GDM1 (cell line): ENCODE data around the gene WNK2.

Source experiments
- DNase-seq: peaks from one replicate; lab custom pipeline; 2025; lab: John Stamatoyannopoulos, UW

The WNK2 gene

DNA sequence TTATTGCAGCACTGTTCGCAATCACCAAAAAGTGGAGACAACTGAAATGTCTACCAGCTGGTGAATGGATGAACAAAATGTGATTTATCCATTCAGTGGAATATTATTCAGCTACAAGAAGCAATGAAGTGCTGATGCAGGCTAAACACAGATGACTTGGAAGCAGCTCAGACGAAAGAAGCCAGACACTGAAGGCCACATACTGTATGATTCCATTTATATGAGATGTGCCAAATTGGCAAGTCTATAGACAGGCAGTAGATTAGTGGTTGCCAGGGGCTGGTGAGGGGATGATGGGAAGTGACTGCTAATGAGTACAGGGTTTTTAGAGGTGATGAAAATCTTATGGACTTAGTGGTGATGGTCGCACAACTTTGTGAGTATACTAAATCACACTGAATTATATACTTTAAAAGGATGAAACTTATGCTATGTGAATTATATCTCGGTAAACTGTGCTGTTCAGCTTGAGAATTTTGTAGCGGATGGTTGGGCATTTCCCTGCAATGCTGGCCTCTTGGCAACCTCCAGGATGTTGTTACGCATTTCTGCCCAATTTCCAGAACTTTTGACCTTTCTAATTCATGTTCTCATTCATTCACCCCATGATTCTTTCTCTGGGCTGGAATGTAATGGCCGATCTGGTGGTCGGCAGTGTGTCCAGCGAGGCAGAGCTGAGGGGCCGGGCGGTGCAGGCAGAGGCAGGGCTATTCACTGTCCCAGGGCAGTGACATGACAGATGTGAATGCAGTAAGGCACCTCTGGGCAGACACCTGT, 22.0 kb upstream of the WNK2 start:
- no peak for DNase-seq

DNA sequence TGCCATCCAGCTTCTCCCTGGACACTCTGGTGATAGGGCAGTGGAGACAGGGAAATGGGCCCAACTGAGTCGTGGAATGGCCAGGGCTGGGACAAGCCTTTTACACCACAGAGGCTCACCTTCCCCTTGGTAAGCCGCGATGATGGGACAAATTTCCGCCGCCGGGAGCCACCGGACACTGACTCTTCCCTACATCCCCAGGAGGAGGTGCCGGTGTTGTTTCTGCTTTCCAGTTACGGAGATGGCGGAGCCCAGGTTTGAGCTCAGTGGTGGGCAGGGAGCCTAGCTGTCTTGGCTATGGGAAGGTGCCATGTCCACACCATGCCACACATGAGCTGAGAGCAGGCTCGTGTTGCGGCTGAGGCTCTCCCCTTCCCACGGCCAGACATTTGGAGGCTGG, 19.9 kb upstream of the WNK2 start:
- no peak for DNase-seq

DNA sequence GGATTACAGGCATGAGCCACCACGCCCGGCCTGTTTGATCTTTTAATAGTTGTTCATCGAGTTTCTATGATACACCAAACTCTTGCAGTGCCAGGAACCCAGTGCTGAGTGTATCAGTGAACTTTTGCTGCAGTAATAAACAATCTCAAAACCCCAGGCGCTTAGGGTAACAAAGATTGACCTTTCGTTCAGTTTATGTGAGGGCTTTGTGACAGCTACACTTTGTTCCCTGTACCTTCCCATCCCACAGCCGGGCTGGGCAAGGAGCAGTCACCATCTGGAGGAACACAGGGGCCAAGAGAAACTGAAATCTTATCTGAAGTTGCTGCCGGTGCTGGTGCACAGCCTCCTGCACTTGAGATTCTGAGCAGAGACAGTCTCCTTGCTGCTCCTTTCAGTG, 17.2 kb upstream of the WNK2 start:
- no peak for DNase-seq

DNA sequence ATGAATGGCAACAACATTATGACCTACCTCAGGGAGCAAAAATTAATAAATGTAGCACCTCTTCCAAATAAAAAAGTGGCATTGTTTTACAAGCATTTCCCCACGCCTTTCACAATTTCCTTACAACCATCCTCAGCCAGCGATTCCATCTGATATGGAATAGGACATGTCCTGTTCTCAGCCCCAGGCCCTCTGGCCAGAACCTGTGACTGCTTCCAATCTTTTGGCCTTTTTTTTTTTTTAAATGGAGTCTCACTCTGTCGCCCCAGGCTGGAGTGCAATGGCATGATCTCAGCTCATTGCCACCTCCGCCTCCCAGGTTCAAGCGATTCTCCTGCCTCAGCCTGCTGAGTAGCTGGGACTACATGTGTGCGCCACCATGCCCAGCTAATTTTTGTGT, 16.8 kb upstream of the WNK2 start:
- DNase-seq: no peak

DNA sequence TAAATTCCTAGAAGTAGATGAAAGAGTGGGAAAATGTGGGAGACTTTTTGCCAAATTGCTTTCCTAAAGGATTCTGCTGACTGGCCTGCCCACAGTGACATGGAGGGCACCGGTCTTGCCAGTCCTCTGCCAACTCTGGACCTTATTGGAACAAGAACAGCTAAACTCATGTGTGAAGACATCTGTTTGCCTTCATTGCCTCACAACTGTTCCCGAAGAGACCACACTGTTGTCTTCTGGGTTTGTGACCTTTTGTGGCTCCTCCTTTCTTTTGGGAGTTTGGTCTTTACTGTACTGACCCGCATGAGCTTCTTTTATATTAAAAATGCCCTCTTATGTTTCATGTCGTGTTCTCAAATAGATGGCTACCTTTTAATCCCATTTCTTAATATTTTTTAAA, 16.1 kb upstream of the WNK2 start:
- DNase-seq: no peak

DNA sequence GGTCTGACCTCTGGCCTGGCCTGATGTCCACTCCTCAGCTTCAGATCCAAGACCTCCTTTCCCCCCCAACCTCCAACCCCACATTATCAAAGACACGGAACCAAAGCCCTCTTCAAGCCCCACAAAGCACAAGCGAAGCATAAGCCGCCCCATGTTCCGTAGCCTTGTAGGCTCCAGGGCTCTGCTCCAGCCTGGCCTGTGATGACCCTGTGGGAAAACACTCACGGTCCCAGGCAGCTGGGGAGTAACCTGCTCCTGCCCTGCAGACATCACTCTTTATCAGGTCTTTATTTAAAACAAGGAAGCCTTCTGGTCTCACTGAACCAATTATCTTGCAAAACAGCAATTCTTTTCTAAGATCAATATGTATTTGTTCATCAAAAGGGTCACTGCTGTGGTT, 15.4 kb upstream of the WNK2 start:
- no peak for DNase-seq

DNA sequence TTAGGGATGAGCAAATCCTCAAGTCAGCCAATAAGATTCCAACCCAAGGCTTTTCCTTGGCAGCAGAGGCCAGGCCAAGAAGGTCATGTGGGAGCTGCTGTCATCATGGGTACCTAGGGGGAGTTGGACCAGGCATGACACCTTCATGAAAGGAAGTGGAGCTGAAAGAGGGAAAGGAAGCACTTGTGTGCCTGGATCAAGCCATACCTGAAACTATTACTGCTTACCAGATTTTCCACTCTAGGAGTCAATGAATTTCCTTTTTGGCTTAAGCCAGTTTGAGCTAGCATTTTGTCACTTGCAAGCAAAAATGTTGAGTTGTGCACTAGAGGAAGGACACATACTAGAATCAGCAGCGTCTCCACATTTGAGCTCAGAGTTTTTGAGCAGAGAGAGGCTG, 14.5 kb upstream of the WNK2 start:
- DNase-seq: no peak

DNA sequence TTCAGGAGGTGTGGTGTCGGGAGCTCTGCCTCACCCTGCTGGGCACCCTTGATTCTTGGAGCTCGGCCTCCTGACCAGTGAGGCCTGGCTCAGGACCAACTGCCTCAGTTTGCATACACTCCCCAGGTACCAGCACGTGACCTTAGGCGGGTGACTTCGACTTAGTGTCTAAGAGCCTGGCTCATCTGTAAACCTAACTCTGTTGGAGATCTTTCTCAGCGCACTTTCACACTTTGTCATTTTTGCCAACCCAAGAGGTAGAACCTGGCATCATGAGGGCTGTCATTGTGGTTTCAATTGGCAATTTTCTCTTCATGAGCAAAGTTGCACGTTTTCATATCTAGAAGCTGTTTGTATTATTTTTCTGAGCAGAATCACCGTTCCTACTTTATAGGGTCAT, 13.4 kb upstream of the WNK2 start:
- DNase-seq: no peak

DNA sequence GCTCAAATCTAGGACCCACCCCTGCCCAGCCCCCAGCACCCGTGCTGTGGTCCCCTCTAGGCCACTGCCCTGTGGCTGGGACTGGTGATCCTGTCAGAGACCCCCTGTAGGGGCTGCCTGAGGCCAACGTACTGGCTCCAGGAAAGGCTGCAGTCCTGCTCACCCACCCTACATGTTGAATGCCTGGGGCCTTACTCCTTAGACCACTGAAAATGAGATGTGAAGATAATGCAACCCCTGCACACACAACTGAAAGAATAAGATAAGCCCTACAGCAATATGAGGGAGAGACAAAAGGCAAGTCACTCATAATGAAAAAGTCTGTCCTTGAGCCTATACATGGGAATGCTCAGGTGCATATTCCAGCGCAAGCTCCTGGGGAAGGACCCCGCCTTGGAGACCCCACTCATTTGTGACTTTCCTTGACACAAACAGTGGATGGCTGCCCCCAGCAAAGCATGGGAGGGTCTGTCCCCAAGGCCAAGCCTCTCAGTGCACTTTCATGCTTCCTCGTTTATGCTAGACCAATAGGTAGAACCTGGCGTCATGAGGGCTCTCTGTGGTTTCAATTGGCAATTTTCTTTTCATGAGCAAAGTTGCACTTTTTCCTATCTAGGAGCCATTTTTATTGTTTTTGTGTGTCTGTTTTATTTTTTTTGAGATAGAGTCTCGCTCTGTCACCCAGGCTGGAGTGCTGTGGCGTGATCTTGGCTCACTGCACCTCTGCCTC, 12.5 kb upstream of the WNK2 start:
- DNase-seq: no peak

DNA sequence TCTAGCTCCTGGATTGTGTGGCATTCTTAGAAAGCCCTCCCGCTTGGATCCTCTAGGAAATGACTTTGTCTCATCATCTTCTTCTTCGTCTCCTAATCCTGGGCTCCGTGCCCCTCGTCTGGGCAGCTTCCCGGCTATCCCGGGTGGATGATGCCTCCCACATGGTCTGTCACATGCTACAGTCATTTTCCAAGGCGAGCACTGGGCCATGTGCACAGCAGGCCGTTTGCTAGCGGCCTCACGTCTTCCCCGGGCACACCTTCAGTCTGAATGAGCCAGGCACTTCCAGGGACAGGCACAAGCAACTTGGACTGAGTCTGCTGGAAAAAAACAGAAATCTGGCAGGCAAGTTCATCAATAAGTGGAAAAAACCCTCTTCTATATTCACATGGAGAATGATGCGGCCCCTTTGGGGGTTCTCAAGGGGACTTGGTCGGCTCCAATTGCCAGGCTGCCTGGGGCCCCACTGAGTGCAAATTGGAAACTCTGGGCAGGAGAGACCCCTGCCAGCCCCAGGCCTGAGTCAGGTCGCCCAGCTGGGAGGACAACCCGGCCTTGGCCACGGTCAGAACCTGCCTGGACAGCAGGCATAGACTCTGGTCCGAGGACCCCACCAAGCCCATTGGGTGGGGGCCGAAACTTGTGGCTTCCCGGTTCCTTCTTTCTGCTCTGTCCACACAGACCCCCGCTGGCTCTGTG, 11.1 kb upstream of the WNK2 start:
- DNase-seq: no peak

DNA sequence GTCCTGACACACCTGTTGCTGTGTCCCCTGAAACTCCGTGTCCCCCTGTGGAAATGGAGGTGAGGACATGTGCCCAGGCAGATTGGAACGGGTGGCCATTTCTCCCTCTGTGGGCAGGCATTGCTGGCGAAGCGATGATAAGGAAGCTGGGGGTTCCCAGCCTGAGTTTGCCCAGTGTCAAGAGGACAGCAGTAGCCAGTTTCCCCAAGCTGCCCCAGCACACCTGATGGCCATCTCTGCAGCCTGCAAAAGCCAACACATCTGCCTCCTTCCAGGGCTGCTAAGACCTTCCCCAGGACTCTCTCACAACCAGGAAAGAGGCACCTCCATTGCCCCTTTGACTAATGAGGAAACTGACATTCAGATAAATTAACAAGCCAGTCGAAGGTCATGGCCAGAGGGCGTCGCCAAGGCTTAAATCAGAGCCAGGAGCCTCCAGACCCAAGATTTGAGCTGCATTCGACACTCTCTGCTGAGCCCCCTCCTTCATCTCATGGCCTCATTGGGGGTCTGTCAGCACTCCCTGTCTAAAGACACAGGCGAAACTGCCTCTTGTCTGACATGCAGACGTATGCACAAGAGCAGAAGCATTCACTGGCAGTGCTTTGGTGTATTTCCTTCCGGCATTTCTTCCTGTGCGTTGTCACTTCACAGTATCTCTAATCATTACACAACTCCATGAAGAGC, 10.4 kb upstream of the WNK2 start:
- no peak for DNase-seq

DNA sequence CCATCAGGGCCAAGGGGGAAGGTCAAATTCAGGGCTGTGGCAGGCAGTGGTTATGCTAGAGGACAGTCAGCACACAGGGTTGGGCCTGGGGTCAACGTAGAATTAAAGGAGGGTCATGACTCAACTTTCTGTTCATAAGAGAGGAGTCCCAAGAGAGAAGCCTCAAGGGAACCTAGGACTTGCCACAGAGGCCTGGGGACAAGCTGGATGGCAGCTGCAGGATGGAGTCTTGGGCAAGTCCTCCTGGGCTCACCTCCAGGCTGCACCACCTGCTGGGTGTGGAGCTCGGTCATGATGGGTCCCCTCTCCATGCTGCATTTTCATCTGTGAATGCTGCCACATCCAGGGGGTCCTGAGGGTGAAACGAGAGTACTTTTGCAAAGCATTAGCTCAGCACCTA, 9.0 kb upstream of the WNK2 start:
- no peak for DNase-seq

DNA sequence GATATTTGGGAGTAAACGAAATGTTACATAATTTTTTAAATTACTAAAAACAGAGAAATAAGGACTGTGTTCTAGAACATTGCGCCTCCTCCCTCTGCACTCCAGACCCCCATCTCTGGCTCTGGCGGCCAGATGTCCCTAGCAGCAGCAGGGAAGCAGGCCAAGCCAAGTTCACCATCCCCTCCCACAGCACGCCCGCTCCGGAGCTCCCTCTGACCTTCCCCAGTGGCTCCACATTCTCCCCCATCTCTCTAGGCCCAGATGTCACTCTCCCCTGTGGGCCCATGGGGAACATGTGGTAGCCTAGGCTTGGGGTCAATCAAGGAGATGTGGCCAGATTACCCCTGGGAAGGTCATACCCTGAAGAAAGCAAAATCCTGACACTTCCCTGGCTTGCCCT, 6.3 kb upstream of the WNK2 start:
- DNase-seq: no peak

DNA sequence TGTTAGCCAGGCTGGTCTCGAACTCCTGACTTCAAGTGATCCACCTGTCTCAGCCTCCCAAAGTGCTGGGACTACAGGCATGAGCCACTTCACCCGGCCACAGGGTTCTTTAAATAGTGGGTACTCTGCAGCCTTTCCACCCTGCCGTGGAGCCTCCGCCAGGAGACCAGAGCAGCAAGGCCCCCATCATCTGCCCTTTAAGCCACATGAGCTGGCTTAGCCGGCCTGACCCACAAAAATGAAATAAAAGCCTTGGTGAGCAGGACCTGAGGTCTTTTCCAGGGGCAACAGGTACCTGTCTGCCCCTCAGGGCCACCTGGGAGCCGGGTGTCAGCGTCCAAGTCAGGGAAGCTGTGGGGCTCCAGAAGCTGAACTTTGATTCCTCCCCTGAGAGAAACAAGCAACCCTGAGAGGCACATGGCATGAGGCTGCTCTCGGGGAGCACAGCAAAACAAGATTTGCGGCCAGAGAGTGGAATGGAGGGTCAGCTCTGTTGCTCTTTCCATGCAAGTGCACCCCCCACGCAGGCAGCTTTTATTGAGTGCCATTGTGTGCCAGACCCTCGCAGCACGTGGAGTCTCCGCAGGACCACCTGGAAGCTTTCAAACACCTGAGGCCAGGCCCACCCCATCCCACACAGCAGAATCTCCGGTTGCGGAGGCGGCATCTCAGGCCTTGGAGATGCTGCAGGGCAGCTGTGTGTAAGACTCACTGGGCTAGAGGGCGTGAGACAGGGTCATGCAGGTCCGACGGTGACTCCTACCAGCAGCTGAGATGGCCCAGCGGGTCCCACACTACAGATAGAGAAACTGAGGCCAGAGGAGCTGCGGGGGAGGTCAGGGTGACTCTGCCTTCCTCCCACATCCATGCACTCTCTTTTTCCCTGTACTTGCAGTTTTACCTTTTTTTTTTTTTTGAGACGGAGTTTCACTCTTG, 4.8 kb upstream of the WNK2 start:
- no peak for DNase-seq

DNA sequence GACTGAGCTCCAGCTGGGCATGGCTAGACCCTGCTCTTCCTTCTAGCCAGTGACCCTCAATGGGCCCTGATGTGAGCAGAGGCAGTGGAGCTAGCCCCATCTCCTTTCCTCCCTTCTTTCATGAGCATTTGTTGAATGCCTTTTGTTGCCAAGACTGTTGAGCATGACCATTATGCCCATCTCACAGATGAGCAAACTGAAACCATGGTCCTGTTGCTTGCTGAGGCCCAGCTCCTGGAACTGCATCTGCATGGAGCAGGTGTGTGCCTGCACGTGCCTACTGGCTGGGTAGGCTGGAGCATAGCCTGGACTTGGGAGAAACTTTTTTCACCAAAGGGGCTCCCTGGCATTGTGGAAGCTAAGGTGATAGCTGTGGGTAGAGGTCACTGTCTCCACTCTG, 3.0 kb upstream of the WNK2 start:
- DNase-seq: no peak

DNA sequence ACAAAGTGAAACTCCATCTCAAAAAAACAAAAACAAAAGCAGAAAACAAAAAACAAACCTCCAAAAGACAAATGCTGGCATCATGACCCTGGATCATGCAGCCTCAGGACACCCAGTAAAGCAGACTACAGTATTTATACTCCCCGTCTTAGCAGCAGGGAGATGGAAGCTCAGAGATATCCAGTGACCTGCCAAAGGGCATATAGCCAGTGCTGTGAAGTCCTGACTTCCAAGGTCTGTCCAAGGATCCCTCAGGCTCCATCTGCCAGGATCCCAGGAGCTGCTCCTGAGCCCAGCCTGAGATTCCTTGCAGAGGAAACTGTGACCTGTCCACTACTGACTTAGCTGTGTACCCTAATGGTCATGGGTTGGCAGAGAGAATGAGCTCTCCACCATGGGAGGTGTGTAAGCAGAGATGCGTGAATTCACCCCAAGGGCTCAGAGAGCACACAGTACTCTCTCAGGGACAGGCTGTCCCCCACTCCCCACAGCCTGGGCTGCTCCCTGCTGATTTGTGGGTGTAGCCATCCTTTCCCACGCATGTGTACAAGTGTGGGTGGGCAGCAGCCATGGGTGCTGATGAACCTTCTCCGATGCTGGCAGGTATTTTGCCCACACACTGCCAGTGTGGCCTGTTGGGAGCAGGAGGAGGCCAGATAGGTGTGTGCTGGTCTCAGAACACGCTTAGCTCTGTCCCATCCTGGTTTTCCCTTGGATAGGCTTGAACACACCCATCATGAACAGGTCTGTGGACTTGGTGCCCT, 2.1 kb upstream of the WNK2 start:
- DNase-seq: no peak

DNA sequence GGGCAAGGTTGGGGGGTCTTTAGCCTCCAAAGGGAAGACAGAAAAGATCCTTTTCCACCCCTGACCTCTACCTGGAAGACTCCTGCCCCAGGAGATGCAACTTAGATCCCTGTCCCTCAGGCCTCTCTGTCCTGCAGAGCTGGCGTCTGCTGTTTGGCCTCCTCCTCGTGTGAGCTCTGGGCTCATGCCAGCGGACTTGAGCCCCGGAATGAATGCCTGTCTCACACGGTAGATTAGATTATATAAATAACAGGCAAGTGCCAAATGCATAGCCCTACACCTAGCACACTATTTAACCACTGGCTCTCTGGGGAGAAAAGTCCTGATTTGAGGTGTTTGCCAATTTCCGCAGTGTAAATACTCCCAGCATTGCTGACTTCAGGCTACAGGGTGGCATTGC, 1.4 kb upstream of the WNK2 start:
- no peak for DNase-seq

DNA sequence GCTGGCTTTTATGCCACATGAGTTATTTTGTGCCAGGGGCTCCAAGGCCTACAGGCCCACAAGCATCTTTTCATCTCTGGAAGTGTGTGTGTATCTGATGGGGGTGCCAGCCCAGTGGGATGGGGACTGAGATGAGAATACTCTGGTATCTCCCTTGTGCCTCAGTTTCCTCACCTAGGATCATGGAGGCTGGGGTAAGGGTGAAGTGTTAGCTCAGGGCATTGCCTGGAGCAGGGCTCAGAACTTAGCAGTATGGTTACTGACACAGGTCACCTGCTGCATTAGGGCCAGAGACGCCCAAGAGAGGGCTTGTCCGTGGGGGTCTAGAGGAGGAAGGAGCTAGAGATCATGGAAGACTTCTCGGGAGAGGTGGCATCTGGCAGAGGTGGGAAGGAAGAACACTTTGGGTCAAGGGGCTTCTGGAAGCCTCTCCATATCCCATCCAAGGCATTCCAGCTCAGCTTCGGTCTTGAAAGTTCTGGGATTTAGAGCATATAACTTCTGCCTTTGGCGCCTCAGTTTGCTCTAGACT, 742 bp upstream of the WNK2 start:
- no peak for DNase-seq

DNA sequence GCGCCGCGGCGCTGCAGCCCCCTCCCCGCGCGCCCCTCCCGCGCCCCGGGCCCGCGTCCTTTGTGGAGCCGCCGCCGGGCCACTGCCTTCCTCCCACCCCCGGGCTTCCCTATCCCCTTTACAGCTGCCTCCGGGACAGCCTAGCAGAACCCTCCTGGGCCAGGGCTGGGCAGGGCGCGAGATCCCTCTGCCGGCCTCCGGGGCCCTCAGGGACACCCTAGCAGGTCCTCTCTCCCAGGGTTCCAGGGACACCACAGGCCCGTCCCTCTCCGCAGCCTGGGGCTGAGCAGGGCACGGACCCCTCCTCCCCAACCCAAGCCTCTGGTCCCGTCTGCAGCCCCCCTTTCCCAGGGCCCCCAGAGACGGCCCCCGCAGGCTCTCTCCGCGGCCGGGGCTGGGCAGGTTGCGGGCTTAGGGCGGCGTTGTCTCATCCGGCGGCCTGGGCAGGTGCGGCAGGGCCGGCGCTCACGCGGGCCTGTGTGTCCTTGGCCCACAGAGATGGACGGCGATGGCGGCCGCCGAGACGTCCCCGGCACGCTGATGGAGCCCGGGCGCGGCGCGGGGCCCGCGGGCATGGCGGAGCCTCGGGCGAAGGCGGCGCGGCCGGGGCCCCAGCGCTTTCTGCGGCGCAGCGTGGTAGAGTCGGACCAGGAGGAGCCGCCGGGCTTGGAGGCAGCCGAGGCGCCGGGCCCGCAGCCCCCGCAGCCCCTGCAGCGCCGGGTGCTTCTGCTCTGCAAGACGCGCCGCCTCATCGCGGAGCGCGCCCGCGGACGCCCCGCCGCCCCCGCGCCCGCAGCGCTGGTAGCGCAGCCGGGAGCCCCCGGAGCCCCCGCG, 710 bp downstream of the WNK2 start:
- no peak for DNase-seq
